ENCODE results near the gene PILRB.

PILRB gene

DNA sequence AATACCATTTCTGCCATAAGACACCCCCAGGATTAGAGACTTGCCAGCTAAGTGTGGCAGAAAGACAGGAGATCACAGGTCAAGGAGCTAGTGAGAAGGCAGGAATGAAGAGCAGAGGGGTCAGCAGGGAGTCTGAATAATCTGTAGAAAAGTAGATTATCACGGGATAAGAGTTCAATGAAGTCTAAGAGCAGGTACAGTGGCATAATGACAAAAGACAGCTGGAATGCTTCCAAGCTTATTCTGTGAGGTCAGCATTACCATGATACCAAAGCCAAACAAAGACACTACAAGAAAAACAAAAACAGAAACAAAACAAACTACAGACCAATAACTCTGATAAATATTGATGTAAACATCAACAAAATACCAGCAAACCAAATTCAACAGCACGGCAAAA, 36.2 kb downstream of the PILRB start:
- no peak overlapping the region for H3K4me3 ChIP-seq (ENCODE audit: low read depth, low read length)
- TF ChIP-seq CTCF (IDR thresholded peaks at IDR 0.05; ENCODE audit: borderline replicate concordance, insufficient read depth, low read depth, low read length) = no peak

GRCh38 chr7:100396421-100396982, 38.6 kb downstream of the PILRB start:
- no peak for TF ChIP-seq CTCF (IDR thresholded peaks at IDR 0.05; ENCODE audit: borderline replicate concordance, insufficient read depth, low read depth, low read length)
- no peak overlapping the region for H3K4me3 ChIP-seq (ENCODE audit: low read depth, low read length)

- no peak overlapping the region for H3K4me3 ChIP-seq (ENCODE audit: low read depth, low read length)
- no peak for TF ChIP-seq CTCF (IDR thresholded peaks at IDR 0.05; ENCODE audit: borderline replicate concordance, insufficient read depth, low read depth, low read length)
Measured at GRCh38 chr7:100397315-100398081, 39.6 kb downstream of the PILRB start.

DNA sequence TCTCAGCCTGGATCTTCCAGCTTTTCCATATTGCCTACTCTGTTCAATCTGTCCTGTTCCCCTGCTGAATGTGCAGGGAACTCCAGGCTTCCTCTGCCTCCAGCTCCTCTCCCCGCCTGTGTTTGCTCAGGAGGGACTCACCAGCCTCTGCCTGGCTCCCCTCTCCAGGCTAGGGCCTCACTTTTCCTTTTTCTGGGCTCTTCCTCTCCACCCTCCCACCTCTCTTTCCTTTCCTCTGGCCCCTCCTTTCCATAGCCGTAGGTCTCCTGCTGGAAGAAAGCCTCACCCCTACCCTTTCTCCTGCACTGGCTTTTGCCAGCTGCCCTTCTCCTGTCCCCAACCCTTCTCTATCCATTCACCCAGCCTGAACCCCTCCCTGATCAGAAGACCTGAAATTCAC, 40.3 kb downstream of the PILRB start:
- TF ChIP-seq CTCF (IDR thresholded peaks at IDR 0.05; ENCODE audit: borderline replicate concordance, insufficient read depth, low read depth, low read length) = no peak
- no peak overlapping the region for H3K4me3 ChIP-seq (ENCODE audit: low read depth, low read length)

- no peak for TF ChIP-seq CTCF (IDR thresholded peaks at IDR 0.05; ENCODE audit: borderline replicate concordance, insufficient read depth, low read depth, low read length)
- no peak overlapping the region for H3K4me3 ChIP-seq (ENCODE audit: low read depth, low read length)
Measured at GRCh38 chr7:100400041-100400440, 42.1 kb downstream of the PILRB start.

GRCh38 chr7:100400656-100401055, 42.7 kb downstream of the PILRB start:
- 0 out of 2 replicates have a peak, but pooled peaks have one; percentile 26 for TF ChIP-seq CTCF (IDR thresholded peaks at IDR 0.05; ENCODE audit: borderline replicate concordance, insufficient read depth, low read depth, low read length)
- no peak overlapping the region for H3K4me3 ChIP-seq (ENCODE audit: low read depth, low read length)

GRCh38 chr7:100401811-100402210, 43.9 kb downstream of the PILRB start:
- TF ChIP-seq CTCF (IDR thresholded peaks at IDR 0.05; ENCODE audit: borderline replicate concordance, insufficient read depth, low read depth, low read length) = no peak
- no peak overlapping the region for H3K4me3 ChIP-seq (ENCODE audit: low read depth, low read length)

Data from GM12875 (cell line).